ENCODE data around the gene OPRPN.

DNA sequence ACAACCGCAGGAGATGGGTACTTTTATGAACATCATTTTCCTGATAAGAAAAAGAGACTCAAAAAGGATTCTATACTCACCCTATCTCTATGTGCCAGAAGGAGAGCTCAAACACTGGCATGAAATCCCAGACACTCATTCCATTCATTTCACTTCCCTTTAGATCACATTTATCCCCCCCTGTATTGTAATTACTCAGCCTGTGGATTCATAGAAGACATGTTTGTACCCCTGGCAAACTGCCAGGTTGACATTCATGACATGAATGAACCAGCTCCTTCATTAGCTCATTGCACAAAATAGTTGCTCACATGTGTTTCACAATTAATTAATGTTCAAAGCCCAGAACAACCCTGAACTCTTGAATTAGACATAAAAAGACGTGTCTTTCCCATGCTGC is 32.3 kb upstream of the OPRPN start:
- TF ChIP-seq, protein P1, sequence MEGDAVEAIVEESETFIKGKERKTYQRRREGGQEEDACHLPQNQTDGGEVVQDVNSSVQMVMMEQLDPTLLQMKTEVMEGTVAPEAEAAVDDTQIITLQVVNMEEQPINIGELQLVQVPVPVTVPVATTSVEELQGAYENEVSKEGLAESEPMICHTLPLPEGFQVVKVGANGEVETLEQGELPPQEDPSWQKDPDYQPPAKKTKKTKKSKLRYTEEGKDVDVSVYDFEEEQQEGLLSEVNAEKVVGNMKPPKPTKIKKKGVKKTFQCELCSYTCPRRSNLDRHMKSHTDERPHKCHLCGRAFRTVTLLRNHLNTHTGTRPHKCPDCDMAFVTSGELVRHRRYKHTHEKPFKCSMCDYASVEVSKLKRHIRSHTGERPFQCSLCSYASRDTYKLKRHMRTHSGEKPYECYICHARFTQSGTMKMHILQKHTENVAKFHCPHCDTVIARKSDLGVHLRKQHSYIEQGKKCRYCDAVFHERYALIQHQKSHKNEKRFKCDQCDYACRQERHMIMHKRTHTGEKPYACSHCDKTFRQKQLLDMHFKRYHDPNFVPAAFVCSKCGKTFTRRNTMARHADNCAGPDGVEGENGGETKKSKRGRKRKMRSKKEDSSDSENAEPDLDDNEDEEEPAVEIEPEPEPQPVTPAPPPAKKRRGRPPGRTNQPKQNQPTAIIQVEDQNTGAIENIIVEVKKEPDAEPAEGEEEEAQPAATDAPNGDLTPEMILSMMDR (IDR thresholded peaks at IDR 0.05) = no peak
- no peak for TF ChIP-seq POLR2A (IDR thresholded peaks at IDR 0.05)

Data from testis (tissue), 2 donors.